Natural killer cell (primary cell): ENCODE measurements around the gene ABCC1. TPM values are rescaled to one million over a fixed set of nuclear protein-coding genes. Genes with fewer than 3 reads are reported as not detected.
A peak's percentile ranks its signal among the peaks of the same experiment; 100 is the strongest.

ENCODE experiments used
- ATAC-seq, 3 donors: fragments of 150-1000 bp in 2 of 3; fragments of 200-7000 bp in 1 of 3; cut with Tn5 transposase; 1 replicate in 1 of 3; 2 replicates in 2 of 3; pipeline ENCODE4 v1.10.0; 2021; ENCODE audit warnings: mild to moderate bottlenecking in 2 of 3, moderate library complexity in 2 of 3
- DNase-seq, 2 donors: peaks; one replicate each; pipeline versions ENCODE4 v3.0.0 to v3.0.0-alpha.2; 2013 to 2021; ENCODE audit warnings: mixed read lengths in 1 of 2
- H3K27ac ChIP-seq: one replicate; pipeline ENCODE4 v1.5.1; 2013; ENCODE audit warnings: mild to moderate bottlenecking, low read length
- H3K27me3 ChIP-seq: one replicate; pipeline ENCODE4 v1.6.1; 2013; ENCODE audit warnings: low read length; ENCODE audit not compliant: control insufficient read depth, insufficient read depth
- H3K36me3 ChIP-seq: one replicate; pipeline ENCODE4 v1.6.1; 2013; ENCODE audit warnings: low read length; ENCODE audit not compliant: control insufficient read depth, insufficient read depth
- H3K4me1 ChIP-seq: one replicate; pipeline ENCODE4 v1.6.1; 2013; ENCODE audit warnings: low read length; ENCODE audit not compliant: control insufficient read depth, insufficient read depth
- H3K4me3 ChIP-seq: one replicate; pipeline ENCODE4 v1.5.1; 2013; ENCODE audit warnings: low read length
- H3K9me3 ChIP-seq: one replicate; pipeline ENCODE4 v1.6.1; 2013; ENCODE audit warnings: low read length; ENCODE audit not compliant: control insufficient read depth, insufficient read depth
- H3K27ac Mint-ChIP-seq, 2 donors: one replicate each; pipeline ENCODE4 v1.8.0; 2022; ENCODE audit warnings: mild to moderate bottlenecking in 2 of 2, mixed read lengths in 2 of 2, moderate library complexity in 1 of 2
- H3K27me3 Mint-ChIP-seq, 2 donors: one replicate each; pipeline ENCODE4 v1.8.0; 2022; ENCODE audit warnings: low read depth in 2 of 2, mixed read lengths in 2 of 2
- H3K36me3 Mint-ChIP-seq: one replicate; pipeline ENCODE4 v1.8.0; 2022; ENCODE audit warnings: mixed read lengths
- H3K4me1 Mint-ChIP-seq, 2 donors: one replicate each; pipeline ENCODE4 v1.8.0; 2022; ENCODE audit warnings: mixed read lengths in 2 of 2
- H3K4me3 Mint-ChIP-seq: one replicate; pipeline ENCODE4 v1.8.0; 2022; ENCODE audit warnings: mild to moderate bottlenecking, moderate library complexity, mixed read lengths
- H3K9me3 Mint-ChIP-seq, 2 donors: one replicate each; pipeline ENCODE4 v1.8.0; 2022; ENCODE audit warnings: mixed read lengths in 2 of 2
- WGBS: methylation state at CpG from one replicate; pipeline ENCODE4 v1.1.7; 2013; ENCODE audit warnings: missing lambda C conversion rate; ENCODE audit not compliant: insufficient coverage; 5-methylcytosine and 5-hydroxymethylcytosine counted together
- intact Hi-C: fragments of 100-400 bp; cut with micrococcal nuclease; formaldehyde crosslinking; loops from one replicate; pipeline ENCODE4 v1.14.2; 2022
- total RNA-seq, 4 donors: library from RNA; stranded (reverse); fragments of 120-200 nt in 1 of 4; gene quantifications; one replicate each; pipeline versions ENCODE4 v1.2.3 to v1.2.4, GENCODE V29; 2013 to 2022
- TF ChIP-seq, protein P1 (sequence below): fragments of 200-600 bp; IDR thresholded peaks from one replicate; pipeline ENCODE4 v1.8.0; 2022; ENCODE audit warnings: antibody characterized with exemption

ABCC1 gene
- total RNA-seq, 3 donors from 2014 or later (not counting 1 experiment from before 2014, with no cell fraction given), result 24.5 to 53.9 (median 27.9) TPM

DNA sequence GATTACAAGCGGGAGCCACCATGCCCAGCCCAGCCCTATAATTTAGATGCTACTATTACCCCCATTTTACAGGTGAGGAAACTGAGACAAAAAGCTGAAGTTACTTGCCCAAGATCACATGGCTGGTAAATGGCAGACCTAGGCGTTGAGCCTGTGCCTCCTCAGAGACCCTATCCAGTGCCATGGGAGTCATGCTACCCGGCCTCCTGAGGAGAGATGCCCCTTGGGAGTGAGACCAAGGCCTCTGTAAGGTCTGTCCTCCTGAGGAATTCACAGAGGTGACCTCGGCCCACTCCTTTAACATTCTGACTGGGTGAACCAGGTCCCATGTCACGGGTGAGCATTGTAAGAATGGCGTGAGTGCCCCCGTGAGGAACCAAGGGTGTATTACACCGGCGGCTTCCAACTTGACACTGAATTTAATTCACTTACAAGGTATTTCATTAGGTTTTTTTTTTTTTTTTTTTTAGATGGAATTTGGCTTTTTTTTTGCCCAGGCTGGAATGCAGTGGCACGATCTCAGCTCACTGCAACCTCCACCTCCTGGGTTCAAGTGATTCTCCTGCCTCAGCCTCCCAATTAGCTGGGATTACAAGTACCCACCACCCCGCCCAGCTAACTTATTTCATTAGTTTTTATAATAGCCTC is 178.2 kb downstream of the ABCC1 start:
- no peaks in the 10 kb centered on the region for H3K27me3 ChIP-seq
- ATAC-seq (peak; percentile 81 to 97 (median 95)), DNase-seq (peak; percentile 54 to 80)
- Mint-ChIP-seq H3K9me3 (peaks cover 0 to 3% of the 10 kb centered on the region in 2 donors), H3K27ac (no peak overlapping the region), H3K36me3 (peaks cover 8% of the 10 kb centered on the region), H3K4me1 (no peaks in the 10 kb centered on the region), H3K27me3 (no peaks in the 10 kb centered on the region), H3K4me3 (no peak overlapping the region)
- no peaks in the 10 kb centered on the region for H3K9me3 ChIP-seq
- intact Hi-C loops, result loop anchor here (1.0 to 10.0 kb wide), 3 partner anchors 239 to 703 kb away; partner anchors contain the start of gene CEP20
- WGBS, result 36% methylated on average over 9 of the region's 11 CpGs
- H3K4me3 ChIP-seq, result no peak overlapping the region
- no peak overlapping the region for H3K27ac ChIP-seq
- TF ChIP-seq, protein P1, sequence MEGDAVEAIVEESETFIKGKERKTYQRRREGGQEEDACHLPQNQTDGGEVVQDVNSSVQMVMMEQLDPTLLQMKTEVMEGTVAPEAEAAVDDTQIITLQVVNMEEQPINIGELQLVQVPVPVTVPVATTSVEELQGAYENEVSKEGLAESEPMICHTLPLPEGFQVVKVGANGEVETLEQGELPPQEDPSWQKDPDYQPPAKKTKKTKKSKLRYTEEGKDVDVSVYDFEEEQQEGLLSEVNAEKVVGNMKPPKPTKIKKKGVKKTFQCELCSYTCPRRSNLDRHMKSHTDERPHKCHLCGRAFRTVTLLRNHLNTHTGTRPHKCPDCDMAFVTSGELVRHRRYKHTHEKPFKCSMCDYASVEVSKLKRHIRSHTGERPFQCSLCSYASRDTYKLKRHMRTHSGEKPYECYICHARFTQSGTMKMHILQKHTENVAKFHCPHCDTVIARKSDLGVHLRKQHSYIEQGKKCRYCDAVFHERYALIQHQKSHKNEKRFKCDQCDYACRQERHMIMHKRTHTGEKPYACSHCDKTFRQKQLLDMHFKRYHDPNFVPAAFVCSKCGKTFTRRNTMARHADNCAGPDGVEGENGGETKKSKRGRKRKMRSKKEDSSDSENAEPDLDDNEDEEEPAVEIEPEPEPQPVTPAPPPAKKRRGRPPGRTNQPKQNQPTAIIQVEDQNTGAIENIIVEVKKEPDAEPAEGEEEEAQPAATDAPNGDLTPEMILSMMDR, result peak; percentile 88
- peaks cover 6% of the 10 kb centered on the region for H3K4me1 ChIP-seq
- peaks cover 29% of the 10 kb centered on the region for H3K36me3 ChIP-seq

- no peaks in the 10 kb centered on the region for H3K27me3 Mint-ChIP-seq
- no peaks in the 10 kb centered on the region for H3K9me3 ChIP-seq
- TF ChIP-seq, protein P1, result no peak
- no peak for DNase-seq
- no peak for ATAC-seq
- peaks cover 36% of the 10 kb centered on the region for H3K36me3 ChIP-seq
- H3K4me3 Mint-ChIP-seq, result no peak overlapping the region
- H3K9me3 Mint-ChIP-seq, result no peaks in the 10 kb centered on the region
- intact Hi-C loops, result no loop called here
- no peak overlapping the region for H3K27ac Mint-ChIP-seq
- no peaks in the 10 kb centered on the region for H3K36me3 Mint-ChIP-seq
- no peaks in the 10 kb centered on the region for H3K27me3 ChIP-seq
- peaks cover 6% of the 10 kb centered on the region for H3K4me1 ChIP-seq
- H3K27ac ChIP-seq, result no peak overlapping the region
- H3K4me3 ChIP-seq, result no peak overlapping the region
- no peaks in the 10 kb centered on the region for H3K4me1 Mint-ChIP-seq
- WGBS, result 94% methylated on average over 3 of the region's 3 CpGs
Observed at GRCh38 chr16:16131204-16131603, 181.8 kb downstream of the ABCC1 start.

DNA sequence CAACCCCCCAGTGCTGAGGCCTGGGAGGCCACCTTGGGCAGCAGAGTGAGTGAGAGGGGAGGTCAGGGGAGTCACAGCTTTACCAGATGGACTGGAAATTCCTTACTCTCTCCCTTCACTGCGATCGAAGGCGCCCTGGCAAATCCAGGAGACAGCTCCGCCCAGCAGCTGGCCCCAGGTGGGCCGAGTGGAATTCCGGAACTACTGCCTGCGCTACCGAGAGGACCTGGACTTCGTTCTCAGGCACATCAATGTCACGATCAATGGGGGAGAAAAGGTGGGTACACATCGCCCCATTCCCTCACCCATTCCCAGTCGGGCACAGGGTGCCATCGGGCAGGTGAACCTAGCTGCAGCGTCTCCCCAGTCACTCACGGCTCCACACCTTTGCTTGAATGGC is 182.2 kb downstream of the ABCC1 start:
- Mint-ChIP-seq H3K4me1 (no peaks in the 10 kb centered on the region), H3K27me3 (no peaks in the 10 kb centered on the region), H3K27ac (no peak overlapping the region), H3K4me3 (no peak overlapping the region), H3K36me3 (no peaks in the 10 kb centered on the region), H3K9me3 (no peaks in the 10 kb centered on the region)
- Histone ChIP-seq H3K4me1 (peaks cover 6% of the 10 kb centered on the region), H3K9me3 (no peaks in the 10 kb centered on the region), H3K27me3 (no peaks in the 10 kb centered on the region), H3K4me3 (no peak overlapping the region), H3K36me3 (peaks cover 38% of the 10 kb centered on the region), H3K27ac (no peak overlapping the region)
- 98% methylated on average over 15 of the region's 15 CpGs for WGBS
- intact Hi-C loops, result no loop called here
- DNase-seq (no peak), ATAC-seq (no peak)
- TF ChIP-seq, protein P1, result no peak
